ENCODE data around the gene RAVER2.

DNA sequence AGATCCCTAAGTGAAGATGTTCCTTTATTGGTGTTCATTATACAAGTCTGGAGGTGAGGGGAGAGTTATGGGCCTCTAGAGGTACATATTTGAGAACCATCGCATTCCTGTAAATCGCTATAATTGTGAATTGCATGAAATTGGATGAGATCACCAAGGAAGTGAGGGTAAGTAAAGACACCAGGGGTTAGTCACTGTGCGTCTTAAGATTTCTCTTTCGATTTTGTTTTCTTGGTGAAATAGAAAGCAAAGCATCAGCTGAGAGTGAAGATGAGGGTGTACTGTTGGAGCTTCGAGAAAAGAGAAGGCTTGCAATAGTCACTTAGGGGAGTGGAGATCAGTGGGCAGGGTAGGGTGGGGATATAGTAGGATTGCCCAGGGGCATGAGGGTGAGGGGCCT is 82.1 kb downstream of the RAVER2 start:
- TF ChIP-seq TBL1XR1 (IDR thresholded peaks at IDR 0.05; ENCODE audit: low read depth, low read length) = no peak
- TF ChIP-seq SUPT20H (IDR thresholded peaks at IDR 0.05; ENCODE audit: borderline replicate concordance, control insufficient read depth, low read depth, low read length) = no peak
- TF ChIP-seq SMC3 (IDR thresholded peaks at IDR 0.05; ENCODE audit: borderline replicate concordance, low read length) = no peak
- no peak for TF ChIP-seq ZNF24 (IDR thresholded peaks at IDR 0.05)
- no peak for TF ChIP-seq RFX5 (IDR thresholded peaks at IDR 0.05; ENCODE audit: low read depth, low read length)
- TF ChIP-seq ZNF274 (IDR thresholded peaks at IDR 0.05; ENCODE audit: insufficient read depth, insufficient read length) = no peak
- TF ChIP-seq, protein P1, sequence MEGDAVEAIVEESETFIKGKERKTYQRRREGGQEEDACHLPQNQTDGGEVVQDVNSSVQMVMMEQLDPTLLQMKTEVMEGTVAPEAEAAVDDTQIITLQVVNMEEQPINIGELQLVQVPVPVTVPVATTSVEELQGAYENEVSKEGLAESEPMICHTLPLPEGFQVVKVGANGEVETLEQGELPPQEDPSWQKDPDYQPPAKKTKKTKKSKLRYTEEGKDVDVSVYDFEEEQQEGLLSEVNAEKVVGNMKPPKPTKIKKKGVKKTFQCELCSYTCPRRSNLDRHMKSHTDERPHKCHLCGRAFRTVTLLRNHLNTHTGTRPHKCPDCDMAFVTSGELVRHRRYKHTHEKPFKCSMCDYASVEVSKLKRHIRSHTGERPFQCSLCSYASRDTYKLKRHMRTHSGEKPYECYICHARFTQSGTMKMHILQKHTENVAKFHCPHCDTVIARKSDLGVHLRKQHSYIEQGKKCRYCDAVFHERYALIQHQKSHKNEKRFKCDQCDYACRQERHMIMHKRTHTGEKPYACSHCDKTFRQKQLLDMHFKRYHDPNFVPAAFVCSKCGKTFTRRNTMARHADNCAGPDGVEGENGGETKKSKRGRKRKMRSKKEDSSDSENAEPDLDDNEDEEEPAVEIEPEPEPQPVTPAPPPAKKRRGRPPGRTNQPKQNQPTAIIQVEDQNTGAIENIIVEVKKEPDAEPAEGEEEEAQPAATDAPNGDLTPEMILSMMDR (IDR thresholded peaks at IDR 0.05 in 2 of 3, conservative IDR thresholded peaks at IDR 0.05 in 1 of 3; ENCODE audit: control insufficient read depth in 2 of 3, extremely low read depth in 1 of 3, insufficient read depth in 1 of 3, low read depth in 3 of 3, low read length in 3 of 3) = no peak
- TF ChIP-seq POLR2A (IDR thresholded peaks at IDR 0.05; ENCODE audit: low read depth, low read length) = no peak
- no peak for TF ChIP-seq RELA (IDR thresholded peaks at IDR 0.05; ENCODE audit: borderline replicate concordance, partially characterized antibody)
- TF ChIP-seq FOXK2 (IDR thresholded peaks at IDR 0.05) = no peak
- no peak for TF ChIP-seq PML (IDR thresholded peaks at IDR 0.05; ENCODE audit: low read length)
- no peak for TF ChIP-seq POLR2AphosphoS5 (IDR thresholded peaks at IDR 0.05; ENCODE audit: low read length)
- TF ChIP-seq SIN3A (IDR thresholded peaks at IDR 0.05; ENCODE audit: low read depth, low read length) = no peak
- no peak for TF ChIP-seq CEBPB (IDR thresholded peaks at IDR 0.05; ENCODE audit: borderline replicate concordance in 1 of 2, low read depth in 2 of 2, low read length in 2 of 2)

Data from GM12878 (cell line).